Measurements from ENCODE around the gene RBL1.
A peak's percentile ranks its signal among the peaks of the same experiment; 100 is the strongest.
"Not testable (repeated sequence)": the region's sequence is repeated elsewhere in the genome, so short reads cannot be mapped to it uniquely, and the experiment has no call there.

Gene RBL1

DNA sequence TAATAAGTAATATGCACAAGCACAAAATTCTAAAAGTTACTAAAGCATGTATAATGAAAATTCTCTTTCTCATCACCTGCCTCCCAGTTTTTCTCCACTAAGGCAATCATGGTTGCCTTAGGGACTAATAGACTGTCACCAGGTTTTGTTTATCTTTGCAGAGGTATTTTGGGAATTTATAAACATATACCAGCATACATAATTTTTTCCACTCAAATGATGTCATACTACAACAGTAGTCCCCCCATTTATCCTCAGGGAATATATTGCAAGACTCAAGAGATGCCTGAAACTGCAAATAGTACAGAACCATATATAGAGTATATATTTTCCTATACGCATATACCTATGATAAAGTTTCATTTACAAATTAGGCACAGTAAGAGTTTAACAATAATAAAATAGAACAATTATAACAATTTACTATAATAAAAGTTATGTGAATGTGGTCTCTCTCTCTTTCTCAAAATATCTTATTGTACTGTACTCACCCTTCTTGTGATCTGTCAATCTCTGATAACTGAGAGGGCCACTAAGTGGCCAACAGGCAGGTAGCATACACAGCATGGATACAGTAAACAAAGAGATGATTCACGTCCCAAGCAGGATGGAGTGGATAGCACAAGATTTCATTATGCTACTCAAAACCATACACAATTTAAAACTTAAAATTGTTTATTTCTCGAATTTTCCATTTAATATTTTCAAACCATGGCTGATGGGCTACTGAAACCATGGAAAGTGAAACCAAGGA lies 19.7 kb downstream of the RBL1 start:
- DNase-seq (ENCODE audit: low read depth in 4 of 4, low spot score in 1 of 4) = no peak

DNA sequence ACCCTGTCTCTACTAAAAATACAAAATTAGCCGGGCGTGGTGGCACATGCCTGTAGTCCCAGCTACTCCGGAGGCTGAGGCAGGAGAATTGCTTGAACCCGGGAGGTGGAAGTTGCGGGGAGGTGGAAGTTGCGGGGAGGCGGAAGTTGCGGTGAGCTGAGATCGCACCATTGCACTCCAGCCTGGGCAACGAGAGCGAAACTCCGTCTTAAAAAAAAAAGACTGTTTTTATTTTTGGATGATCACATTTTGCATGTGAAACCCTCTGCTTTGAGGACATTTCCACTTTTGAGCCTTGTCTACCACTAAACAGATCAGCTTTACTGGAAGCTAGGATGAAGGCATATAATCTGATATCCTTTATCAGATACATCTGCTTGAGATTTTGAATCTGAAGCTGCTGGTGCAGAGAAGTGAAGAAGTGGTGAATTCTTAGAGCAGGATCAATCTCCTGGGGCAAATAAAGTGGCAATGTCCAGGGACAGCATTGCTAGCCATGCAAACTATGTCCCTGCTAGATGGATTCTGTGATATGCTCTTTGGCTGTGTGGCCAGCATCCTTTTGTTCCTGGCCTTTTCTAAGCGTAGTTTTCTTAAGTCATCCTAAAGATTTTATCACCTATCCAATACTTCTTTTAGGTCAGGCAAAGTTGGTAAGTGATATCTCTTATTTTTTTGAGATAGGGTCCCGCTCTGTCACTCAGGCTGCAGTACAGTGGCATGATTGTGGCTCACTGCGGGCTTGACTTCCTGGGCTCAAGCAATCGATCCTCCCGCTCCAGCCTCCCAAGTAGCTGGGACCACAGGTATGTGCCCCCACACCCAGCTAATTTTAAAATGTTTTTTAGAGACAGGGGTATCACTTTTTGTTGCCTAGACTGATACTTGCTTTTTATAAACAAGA lies 23.3 kb downstream of the RBL1 start:
- no peak for DNase-seq (ENCODE audit: low read depth in 4 of 4, low spot score in 1 of 4)

DNA sequence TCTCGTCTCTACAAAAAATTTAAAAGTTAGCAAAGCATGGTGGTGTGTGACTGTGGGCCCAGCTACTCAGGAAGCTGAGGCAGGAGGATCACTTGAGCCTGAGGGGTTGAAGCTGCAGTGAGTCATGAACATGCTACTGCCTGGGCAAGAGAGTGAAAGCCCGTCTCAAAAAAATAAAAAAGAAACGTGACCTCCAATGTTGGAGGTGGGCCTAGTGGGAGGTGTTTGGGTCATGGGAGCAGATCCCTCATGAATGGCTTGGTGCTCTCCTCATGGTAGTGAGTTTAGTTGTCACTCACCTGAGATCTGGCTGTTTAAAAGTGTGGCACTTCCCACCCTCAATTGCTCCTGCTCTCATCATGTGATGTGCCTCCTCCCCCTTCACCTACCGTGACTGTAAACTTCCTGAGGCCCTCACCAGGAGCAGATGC lies 24.3 kb downstream of the RBL1 start:
- peak in 1 of 4 experiments; percentile 5 for DNase-seq (ENCODE audit: low read depth in 4 of 4, low spot score in 1 of 4)

DNA sequence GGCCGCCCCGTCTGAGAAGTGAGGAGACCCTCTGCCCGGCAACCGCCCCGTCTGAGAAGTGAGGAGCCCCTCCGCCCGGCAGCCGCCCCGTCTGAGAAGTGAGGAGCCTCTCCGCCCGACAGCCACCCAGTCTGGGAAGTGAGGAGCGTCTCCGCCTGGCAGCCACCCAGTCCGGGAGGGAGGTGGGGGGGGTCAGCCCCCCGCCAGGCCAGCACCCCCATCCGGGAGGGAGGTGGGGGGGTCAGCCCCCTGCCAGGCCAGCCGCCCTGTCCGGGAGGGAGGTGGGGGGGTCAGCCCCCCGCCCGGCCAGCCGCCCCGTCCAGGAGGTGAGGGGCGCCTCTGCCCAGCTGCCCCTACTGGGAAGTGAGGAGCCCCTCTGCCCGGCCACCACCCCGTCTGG lies 26.2 kb downstream of the RBL1 start:
- DNase-seq (ENCODE audit: low read depth in 4 of 4, low spot score in 1 of 4) = not testable (repeated sequence)

DNA sequence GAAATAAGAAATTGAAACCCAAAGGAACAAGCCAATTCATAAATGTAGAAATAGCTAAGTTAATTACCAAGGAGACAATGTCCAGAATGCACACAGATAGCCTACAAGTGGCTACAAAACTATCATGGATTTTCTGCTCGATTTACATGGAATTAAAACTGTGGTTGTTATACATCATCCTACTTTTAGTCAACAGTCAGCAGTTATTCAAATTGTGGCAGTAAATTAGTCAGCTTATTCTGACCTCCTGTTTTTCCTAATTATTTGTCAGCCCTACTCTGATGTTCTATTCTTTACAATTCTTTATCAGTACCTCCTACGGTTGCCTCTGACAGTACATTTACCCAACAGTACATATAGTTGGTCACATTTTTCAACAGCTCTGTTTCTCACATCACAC lies 29.6 kb downstream of the RBL1 start:
- no peak for DNase-seq (ENCODE audit: low read depth in 4 of 4, low spot score in 1 of 4)

DNA sequence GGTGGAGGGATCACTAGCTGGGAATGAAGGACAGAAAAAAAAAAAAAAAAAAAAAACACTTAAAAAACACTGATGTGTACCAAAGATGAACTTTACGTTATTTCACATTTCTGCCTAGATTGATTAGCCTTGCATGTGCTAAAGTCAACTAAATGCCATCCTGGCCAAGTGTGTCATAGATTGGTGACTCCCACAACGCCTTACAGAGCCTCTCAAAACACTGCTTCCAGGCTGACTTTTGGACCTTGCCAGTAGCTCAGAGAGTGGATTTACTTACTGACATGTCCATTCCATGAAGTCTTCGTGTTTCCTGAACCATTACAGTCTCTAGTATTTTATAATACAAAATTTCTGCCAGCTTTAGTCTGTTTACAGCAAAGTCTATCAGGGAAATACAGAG lies 40.5 kb downstream of the RBL1 start:
- no peak for DNase-seq (ENCODE audit: low read depth in 4 of 4, low spot score in 1 of 4)

DNA sequence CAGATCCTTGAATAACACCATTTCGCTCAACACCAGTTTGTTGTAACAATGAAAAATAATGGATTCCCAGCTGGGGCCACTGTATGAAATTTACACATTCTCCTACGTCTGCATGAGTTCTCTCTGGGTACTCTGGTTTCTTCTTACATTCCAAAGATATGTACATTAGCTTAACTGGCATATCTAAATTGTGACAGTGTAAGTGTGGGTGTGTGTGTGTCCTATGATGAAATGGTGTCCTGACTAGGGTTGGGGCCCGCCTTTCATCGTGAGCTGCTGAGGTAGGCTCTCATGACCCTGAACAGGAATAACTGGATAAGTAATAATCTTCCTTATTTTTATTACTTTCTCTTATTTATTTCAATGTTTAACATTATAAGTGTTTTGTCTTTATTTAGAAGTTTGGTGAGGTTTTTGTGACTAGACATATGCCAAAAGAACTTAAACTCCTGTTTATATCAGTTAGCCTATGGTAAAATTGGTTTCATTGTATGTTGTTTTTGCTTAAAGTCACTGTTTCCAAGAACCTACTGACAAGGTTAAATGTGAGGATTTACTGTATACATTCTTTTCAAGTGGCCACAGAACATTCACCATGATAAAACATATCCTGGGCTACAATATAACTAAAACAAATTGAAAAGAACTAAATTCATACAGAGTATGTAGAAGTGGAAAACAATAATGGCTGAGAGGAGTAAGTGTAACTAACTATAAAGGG lies 42.4 kb downstream of the RBL1 start:
- no peak for DNase-seq (ENCODE audit: low read depth in 4 of 4, low spot score in 1 of 4)

DNA sequence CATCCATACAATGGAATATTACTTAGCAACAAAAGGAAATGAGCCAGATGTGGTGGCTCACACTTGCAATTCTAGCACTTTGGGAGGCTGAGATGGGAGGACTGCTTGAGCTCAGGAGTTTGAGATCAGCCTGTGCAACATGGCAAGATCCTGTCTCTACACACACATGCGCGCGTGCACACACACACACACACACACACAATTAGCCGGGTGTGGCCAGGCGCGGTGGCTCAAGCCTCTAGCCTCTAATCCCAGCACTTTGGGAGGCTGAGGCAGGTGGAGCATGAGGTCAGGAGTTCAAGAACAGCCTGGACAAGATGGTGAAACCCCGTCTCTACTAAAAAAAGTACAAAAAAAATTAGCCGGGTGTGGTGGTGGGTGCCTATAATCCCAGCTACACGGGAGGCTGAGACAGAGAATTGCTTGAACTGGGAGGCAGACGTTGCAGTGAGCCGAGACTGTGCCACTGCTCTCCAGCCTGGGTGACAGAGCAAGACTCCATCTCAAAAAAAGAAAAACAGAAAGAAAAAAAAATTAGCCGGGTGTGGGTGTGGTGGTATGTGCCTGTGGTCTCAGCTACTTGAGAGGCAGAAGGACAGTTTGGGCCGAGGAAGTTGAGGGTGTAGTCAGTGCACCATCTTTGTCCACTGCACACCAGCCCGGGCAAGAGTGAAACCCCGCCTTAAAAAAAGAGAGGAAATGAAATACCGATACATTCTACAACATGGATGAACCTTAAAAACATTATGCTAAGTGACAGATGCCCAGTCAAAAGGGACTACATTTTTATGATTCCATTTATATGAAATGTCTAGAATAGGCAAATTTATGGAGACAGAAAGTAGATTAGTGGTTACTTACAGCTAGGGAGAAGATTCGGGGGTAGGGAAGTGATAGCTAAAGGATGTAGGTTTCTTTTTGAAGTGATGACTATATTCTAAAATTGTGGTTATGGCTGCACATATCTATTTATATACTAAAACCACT lies 52.5 kb downstream of the RBL1 start:
- peak in 1 of 4 experiments; percentile 9 for DNase-seq (ENCODE audit: low read depth in 4 of 4, low spot score in 1 of 4)

DNA sequence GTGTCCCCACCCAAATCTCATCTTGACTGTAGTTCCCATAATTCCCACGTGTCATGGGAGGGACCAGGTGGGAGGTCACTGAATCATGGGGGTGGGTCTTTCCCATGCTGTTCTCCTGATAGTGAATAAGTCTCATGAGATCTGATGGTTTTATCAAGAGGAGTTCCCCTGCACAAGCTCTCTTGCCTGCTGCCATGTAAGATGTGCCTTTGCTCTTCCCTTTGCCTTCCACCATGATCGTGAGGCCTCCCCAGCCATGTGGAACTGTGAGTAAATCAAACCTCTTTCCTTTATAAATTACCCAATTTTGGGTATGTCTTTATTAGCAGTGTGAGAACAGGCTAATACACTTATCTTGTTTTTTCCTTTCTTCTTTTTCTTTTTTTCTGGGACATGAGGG lies 56.4 kb downstream of the RBL1 start:
- not testable (repeated sequence) for DNase-seq (ENCODE audit: low read depth in 4 of 4, low spot score in 1 of 4)

DNA sequence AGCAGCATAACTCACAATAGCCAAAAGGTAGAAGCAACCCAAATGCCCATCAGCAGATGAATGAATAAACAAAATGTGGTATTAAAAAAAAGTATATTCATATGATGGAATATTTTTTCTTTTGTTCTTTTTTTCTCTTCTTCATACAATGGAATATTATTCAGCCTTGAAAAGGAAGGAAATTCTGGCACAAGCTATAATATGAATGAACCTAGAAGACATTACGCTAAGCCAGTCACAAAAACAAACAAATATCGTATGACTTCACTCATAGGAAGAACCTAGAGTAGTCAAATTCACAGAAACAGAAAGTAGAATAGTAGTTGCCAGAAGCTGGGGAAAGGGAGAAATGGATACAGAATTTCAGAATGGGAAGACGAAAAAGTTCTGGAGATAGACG lies 63.7 kb downstream of the RBL1 start:
- DNase-seq (ENCODE audit: low read depth in 4 of 4, low spot score in 1 of 4) = no peak

DNA sequence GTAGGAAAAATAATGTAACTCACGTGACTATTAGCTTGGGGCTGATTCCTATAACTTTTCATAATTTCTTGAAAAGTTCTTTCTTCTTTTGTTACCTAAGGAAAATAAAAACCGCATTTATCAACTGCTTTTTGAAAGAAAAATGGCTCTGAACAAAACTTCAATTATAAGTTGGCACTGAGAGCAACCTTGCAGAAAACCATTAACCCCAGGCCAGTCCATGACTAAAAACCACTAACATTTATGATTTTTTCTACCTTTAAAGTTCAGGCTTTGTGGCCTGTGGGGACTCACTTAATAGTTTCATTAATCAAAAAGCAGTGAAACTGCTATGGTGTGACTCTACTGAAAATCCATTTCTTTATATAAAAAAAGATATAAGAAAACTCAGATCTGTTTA lies 75.2 kb downstream of the RBL1 start:
- DNase-seq (ENCODE audit: low read depth in 4 of 4, low spot score in 1 of 4) = no peak

DNA sequence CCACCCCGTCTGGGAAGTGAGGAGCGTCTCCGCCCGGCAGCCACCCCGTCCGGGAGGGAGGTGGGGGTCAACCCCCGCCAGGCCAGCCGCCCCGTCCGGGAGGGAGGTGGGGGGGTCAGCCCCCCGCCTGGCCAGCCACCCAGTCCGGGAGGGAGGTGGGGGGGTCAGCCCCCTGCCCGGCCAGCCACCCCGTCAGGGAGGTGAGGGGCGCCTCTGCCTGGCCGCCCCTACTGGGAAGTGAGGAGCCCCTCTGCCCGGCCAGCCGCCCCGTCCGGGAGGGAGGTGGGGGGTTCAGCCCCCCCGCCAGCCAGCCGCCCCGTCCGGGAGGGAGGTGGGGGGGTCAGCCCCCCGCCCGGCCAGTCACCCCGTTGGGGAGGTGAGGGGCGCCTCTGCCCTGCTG lies 83.2 kb downstream of the RBL1 start:
- DNase-seq (ENCODE audit: low read depth in 4 of 4, low spot score in 1 of 4) = not testable (repeated sequence)

DNA sequence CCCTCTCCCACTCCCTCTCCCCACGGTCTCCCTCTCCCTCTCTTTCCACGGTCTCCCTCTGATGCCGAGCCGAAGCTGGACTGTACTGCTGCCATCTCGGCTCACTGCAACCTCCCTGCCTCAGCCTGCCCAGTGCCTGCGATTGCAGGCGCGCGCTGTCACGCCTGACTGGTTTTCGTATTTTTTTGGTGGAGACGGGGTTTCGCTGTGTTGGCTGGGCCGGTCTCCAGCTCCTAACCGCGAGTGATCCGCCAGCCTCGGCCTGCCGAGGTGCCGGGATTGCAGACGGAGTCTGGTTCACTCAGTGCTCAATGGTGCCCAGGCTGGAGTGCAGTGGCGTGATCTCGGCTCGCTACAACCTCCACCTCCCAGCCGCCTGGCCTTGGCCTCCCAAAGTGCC lies 83.9 kb downstream of the RBL1 start:
- DNase-seq (ENCODE audit: low read depth in 4 of 4, low spot score in 1 of 4) = not testable (repeated sequence)

DNA sequence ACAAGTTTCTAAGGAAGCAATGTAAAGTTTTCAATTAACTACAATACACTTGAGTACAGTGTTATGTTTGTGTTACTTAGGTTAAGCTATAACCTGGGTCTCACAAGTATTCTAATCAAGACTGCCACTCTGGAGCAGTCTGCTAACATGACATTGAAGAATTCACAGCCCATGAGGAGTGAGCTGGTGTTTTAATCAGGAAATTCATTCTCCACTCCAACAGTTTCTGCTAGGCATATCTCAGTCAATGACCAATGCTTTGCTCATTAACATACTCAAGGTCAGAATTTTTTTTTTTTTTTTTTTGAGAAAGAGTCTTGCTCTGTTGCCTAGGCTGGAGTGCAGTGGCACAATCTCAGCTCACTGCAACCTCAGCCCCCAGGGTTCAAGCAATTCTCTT lies 84.7 kb downstream of the RBL1 start:
- DNase-seq (ENCODE audit: low read depth in 4 of 4, low spot score in 1 of 4) = no peak

DNA sequence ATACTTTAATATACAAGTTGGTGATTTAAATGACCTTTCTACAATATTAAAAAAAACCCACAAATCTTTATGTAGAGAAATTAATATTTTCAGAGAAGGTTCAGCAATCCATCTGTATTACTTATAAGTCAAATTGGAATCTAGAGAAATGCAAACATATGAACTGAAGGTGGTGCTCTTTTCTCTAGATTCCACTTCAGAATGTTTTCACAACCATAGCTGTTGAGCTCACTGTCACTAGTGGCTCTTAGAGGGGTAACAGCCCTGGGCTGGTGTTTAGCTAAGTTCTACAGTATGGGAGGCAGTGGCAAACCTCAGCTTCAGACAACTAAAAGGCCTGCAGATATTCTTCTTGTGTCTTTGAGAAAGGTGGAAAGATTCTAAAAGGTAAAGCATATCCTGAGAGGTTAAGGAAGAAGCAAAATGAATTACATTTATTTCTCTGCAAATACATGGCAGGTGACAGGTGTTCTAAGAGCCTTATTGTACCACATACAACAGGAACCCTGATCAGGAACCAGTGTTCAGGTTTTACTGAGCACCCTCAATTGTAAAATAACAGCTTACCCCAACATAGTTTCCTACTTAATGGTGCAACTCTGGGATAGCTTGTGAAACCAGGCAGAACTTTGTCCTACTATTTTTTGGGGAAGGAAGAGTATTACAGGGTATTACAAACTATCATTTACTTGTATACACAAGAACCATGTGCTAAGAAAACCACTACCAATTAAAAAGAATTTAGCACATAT lies 87.7 kb downstream of the RBL1 start:
- no peak for DNase-seq (ENCODE audit: low read depth in 4 of 4, low spot score in 1 of 4)

DNA sequence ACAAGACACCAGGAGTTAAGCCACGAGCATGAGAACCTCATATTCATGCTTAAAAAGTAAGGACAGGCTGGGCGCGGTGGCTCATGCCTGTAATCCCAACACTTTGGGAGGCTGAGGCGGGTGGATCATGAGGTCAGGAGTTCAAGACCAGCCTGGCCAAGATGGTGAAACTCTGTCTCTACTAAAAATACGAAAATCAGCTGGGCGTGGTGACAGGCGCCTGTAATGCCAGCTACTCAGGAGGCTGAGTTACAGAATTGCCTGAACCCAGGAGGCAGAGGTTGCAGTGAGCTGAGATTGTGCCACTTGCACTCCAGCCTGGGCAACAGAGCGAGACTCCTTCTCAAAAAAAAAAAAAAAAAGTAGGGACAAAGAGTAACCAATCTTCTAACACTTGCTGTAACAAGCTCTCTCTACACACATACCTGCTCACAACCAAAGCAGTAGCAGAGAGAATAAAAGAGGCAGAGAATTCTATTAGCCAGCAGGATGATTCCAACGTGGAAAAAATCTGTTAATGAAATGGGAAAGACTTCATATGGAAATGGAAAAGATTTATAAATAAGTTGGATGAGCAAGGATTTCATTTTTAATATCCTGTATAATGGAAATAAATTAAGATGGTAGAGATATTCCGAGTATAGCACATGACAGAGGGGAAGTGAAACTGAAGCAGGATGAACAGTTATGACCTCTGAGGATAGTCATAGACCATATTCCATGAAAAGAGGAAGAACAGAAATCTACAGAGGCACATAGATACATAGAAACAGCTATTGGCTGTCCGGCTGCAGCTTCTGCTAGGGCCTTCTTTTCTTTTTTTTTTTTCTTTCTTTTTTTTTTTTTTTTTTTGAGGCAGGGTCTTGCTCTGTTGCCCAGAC lies 90.5 kb downstream of the RBL1 start:
- not testable (repeated sequence) for DNase-seq (ENCODE audit: low read depth in 4 of 4, low spot score in 1 of 4)

DNA sequence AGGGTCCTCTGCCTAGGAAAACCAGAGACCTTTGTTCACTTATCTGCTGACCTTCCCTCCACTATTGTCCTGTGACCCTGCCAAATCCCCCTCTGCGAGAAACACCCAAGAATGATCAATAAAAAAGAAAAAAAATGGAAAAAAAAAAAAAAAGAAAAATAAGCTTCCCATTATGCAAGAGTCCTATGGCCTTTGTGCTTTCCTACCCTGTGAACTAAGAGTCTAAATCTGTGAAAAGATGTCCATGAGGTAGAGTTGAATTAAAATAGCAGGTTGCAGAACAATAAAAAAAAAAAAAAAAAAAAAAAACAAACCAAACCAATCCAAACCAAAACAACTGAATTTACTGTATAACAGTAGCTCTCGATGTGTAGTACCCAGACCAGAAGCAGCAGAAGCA lies 94.2 kb downstream of the RBL1 start:
- not testable (repeated sequence) for DNase-seq (ENCODE audit: low read depth in 4 of 4, low spot score in 1 of 4)

DNA sequence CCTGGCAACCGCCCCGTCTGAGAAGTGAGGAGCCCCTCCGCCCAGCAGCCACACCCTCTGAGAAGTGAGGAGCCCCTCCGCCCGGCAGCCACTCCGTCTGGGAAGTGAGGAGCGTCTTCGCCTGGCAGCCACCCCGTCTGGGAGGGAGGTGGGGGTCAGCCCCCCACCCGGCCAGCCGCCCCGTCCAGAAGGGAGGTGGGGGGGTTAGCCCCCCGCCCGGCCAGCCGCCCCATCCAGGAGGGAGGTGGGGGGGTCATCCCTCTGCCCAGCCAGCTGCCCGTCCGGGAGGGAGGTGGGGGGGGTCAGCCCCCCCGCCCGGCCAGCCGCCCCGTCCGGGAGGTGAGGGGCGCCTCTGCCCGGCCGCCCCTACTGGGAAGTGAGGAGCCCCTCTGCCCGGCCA lies 95.6 kb downstream of the RBL1 start:
- DNase-seq (ENCODE audit: low read depth in 4 of 4, low spot score in 1 of 4) = not testable (repeated sequence)

DNA sequence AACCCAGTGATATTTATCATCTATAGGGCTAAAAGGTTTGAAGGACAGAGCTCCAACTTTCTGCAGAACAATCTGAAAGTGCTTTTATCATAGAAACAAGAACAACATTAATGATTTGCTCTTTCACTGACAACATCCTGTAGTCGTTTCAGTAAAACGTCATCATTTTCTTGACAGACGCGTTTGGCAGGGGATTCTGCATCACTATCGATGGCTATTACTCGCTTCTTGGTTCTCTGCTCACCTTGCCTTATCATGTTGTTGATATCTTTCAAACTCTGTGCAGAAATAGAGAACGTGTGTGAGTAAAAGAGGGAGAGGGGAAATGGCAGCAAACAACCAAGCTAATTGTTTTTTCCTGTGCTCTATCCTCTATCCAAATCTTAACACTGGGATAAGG lies 97.1 kb downstream of the RBL1 start:
- DNase-seq (ENCODE audit: low read depth in 4 of 4, low spot score in 1 of 4) = no peak

All from stimulated activated CD4-positive, alpha-beta T cell treated with anti-CD3 and anti-CD28 coated beads, Interleukin-1b, Interleukin-23, amount 100 ng/mL, for 24 hours (primary cell).